GM21723 (cell line): ENCODE results near the gene RNF187.

Experiments
- ATAC-seq: cut with Tn5 transposase; IDR thresholded peaks from one replicate; pipeline ENCODE4 v1.9.1; 2021; ENCODE audit warnings: mild to moderate bottlenecking, moderate library complexity; ENCODE audit not compliant: unreplicated experiment

Gene RNF187

GRCh38 chr1:228542981-228543380 lies 55.8 kb downstream of the RNF187 start:
- ATAC-seq = no peak

- ATAC-seq = no peak
Measured at GRCh38 chr1:228543396-228543795, 56.2 kb downstream of the RNF187 start.

GRCh38 chr1:228544021-228544850 lies 57.1 kb downstream of the RNF187 start:
- no peak for ATAC-seq

GRCh38 chr1:228544921-228545591 lies 57.9 kb downstream of the RNF187 start:
- no peak for ATAC-seq
